PC-9 (cell line): ENCODE measurements around the gene TBCC.

ENCODE experiments used
- CTCF ChIP-seq: fragments of 200-600 bp; sonication (generic); conservative IDR thresholded peaks from 2 replicates; pipeline ENCODE4 v1.6.1; 2017; ENCODE audit warnings: mixed run types, antibody characterized with exemption, mild to moderate bottlenecking, moderate library complexity
- EZH2 ChIP-seq: fragments of 200-600 bp; sonication (generic); IDR thresholded peaks from 2 replicates; pipeline ENCODE4 v1.8.0; 2017; ENCODE audit warnings: antibody characterized with exemption, low read depth

GRCh38 chr6:42726026-42726425 is 19.9 kb downstream of the TBCC start:
- TF ChIP-seq CTCF (no peak), EZH2 (no peak)
